Esophagus muscularis mucosa (tissue), 4 donors: ENCODE results near the gene HOXD9. TPM values are rescaled to one million over a fixed set of nuclear protein-coding genes. Genes with fewer than 3 reads are reported as not detected.

ENCODE experiments used
- DNase-seq: peaks from one replicate; pipeline ENCODE4 v3.0.0-alpha.2; 2017; ENCODE audit errors: extremely low spot score
- H3K27ac ChIP-seq, 4 donors: fragments of 200-600 bp; sonication (generic); replicated peaks in 1 of 4; 1 replicate in 3 of 4; 2 replicates in 1 of 4; pipeline ENCODE4 v1.5.1; 2016 to 2019; ENCODE audit warnings: mild to moderate bottlenecking in 1 of 4
- H3K27me3 ChIP-seq, 4 donors: fragments of 200-600 bp; sonication (generic); one replicate each; pipeline versions ENCODE4 v1.5.1 to v1.6.0; 2016 to 2019
- H3K36me3 ChIP-seq, 4 donors: fragments of 200-600 bp; sonication (generic); one replicate each; pipeline ENCODE4 v1.5.1; 2016 to 2019
- H3K4me1 ChIP-seq, 4 donors: fragments of 200-600 bp; sonication (generic); one replicate each; pipeline ENCODE4 v1.5.1; 2016 to 2019
- H3K4me3 ChIP-seq, 4 donors: fragments of 200-600 bp; sonication (generic); 1 replicate in 2 of 4; 2 replicates in 2 of 4; pipeline ENCODE4 v1.5.1; 2016 to 2019; ENCODE audit warnings: mild to moderate bottlenecking in 4 of 4, moderate library complexity in 1 of 4
- H3K9me3 ChIP-seq, 4 donors: fragments of 200-600 bp; sonication (generic); 1 replicate in 3 of 4; 2 replicates in 1 of 4; pipeline ENCODE4 v1.5.1; 2016 to 2019
- EP300 ChIP-seq: sonication (generic); formaldehyde crosslinking; IDR thresholded peaks from one replicate; pipeline ENCODE4 v1.6.1; 2017; ENCODE audit warnings: antibody characterized with exemption
- POLR2A ChIP-seq: fragments of 450-650 bp; IDR thresholded peaks from one replicate; pipeline ENCODE4 v1.6.1; 2017; ENCODE audit warnings: antibody characterized with exemption, moderate library complexity, mild to moderate bottlenecking, low read depth
- POLR2AphosphoS5 ChIP-seq, 2 donors: sonication (generic); formaldehyde crosslinking; IDR thresholded peaks; one replicate each; pipeline ENCODE4 v1.6.1; 2017; ENCODE audit warnings: antibody characterized with exemption in 2 of 2
- WGBS: methylation state at CpG from one replicate; pipeline ENCODE4 v1.1.5; 2018; 5-methylcytosine and 5-hydroxymethylcytosine counted together
- intact Hi-C: fragments of 100-400 bp; cut with DNase I; formaldehyde crosslinking; loops from one replicate; pipeline ENCODE4 v1.15.1; 2023
- total RNA-seq, 4 donors: library from RNA; depleted of rRNA; stranded (reverse); fragments of >200 nt; gene quantifications; one replicate each; pipeline versions ENCODE4 v1.1.0 to v1.2.1, GENCODE V29; 2016
- TF ChIP-seq, protein P1 (sequence below), 3 experiments: fragments of 200-600 bp in 2 of 3; fragments of 450-650 bp in 1 of 3; sonication (generic) in 2 of 3; IDR thresholded peaks; one replicate each; pipeline ENCODE4 v1.5.1; 2017 to 2019; ENCODE audit warnings: antibody characterized with exemption in 3 of 3, mild to moderate bottlenecking in 2 of 3, moderate library complexity in 1 of 3

The HOXD9 gene
- total RNA-seq, 4 donors from 2014 or later = 0.83 to 2.2 (median 0.99) TPM

DNA sequence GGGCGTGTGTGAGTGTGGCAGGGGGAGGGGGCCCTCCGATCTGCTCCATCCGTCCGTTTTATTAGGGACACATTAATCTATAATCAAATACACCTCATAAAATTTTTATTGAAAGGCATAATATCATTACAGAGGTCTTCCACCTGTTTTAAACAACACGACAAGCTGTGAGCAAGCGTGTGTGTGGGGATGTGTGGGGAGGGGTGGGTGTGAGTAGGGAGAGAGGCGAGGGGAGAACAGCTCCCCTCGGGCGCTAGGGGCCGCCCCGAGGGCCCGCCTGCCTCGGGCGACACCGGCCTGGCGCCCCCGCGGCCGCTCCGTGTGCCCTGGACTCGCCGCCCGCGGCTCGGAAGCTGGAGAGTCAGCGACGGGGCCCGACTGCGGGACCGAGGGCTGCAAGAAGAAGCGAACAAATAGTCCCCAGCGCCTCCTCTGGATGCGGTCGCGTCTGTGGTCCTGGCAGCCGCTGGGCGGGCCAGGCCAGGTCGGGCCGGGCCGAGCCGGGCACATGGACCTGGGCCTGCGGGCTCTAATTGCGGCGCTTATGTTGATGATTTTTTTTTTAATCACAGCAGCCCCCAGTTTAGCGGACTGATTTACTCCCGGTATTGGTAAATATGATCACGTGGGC, 352 bp upstream of the HOXD9 start:
- WGBS = 6% methylated on average over 40 of the region's 47 CpGs
- Histone ChIP-seq H3K9me3 (no peaks in the 10 kb centered on the region), H3K4me3 (peak overlapping the region; percentile 48 to 62 (median 50)), H3K4me1 (peaks cover 16 to 39% (median 28%) of the 10 kb centered on the region in 4 donors), H3K27ac (peak overlapping the region in 1 of 4 donors; percentile 64), H3K36me3 (no peaks in the 10 kb centered on the region), H3K27me3 (peaks cover 10 to 100% (median 87%) of the 10 kb centered on the region in 4 donors)
- TF ChIP-seq, protein P1, sequence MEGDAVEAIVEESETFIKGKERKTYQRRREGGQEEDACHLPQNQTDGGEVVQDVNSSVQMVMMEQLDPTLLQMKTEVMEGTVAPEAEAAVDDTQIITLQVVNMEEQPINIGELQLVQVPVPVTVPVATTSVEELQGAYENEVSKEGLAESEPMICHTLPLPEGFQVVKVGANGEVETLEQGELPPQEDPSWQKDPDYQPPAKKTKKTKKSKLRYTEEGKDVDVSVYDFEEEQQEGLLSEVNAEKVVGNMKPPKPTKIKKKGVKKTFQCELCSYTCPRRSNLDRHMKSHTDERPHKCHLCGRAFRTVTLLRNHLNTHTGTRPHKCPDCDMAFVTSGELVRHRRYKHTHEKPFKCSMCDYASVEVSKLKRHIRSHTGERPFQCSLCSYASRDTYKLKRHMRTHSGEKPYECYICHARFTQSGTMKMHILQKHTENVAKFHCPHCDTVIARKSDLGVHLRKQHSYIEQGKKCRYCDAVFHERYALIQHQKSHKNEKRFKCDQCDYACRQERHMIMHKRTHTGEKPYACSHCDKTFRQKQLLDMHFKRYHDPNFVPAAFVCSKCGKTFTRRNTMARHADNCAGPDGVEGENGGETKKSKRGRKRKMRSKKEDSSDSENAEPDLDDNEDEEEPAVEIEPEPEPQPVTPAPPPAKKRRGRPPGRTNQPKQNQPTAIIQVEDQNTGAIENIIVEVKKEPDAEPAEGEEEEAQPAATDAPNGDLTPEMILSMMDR (IDR thresholded peaks at IDR 0.05) = no peak
- TF ChIP-seq POLR2AphosphoS5 (IDR thresholded peaks at IDR 0.05) (no peak), EP300 (no peak)
- intact Hi-C loops = no loop called here
- no peak for DNase-seq

DNA sequence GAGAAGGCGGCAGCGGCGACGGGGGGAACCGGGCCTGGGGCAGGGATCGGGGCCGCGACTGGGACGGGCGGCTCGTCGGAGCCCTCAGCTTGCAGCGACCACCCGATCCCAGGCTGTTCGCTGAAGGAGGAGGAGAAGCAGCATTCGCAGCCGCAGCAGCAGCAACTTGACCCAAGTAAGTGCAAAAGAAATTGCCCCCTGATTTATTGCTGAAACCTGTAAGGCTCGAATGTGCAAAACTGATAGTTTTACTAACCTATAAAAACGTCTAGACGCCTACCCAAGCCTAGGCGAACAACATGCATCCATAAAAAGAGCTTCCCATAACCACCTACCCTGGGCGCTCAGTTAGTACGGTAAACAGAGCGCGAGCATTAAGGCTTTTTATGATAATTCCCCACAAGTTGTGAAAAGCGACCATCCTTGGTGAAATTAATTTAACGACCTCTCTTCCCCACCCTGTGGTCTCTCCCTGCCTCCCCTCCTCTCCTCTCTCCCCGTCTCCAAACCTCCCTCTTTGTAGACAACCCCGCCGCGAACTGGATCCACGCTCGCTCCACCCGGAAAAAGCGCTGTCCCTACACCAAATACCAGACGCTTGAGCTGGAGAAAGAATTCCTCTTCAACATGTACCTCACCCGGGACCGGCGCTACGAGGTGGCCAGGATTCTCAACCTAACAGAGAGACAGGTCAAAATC, 1.0 kb downstream of the HOXD9 start:
- intact Hi-C loops = no loop called here
- DNase-seq = no peak
- Histone ChIP-seq H3K36me3 (no peaks in the 10 kb centered on the region), H3K9me3 (no peaks in the 10 kb centered on the region), H3K27me3 (peaks cover 10 to 100% (median 82%) of the 10 kb centered on the region in 4 donors), H3K4me1 (peaks cover 16 to 47% (median 29%) of the 10 kb centered on the region in 4 donors), H3K27ac (peak overlapping the region in 2 of 4 donors; percentile 24 to 44), H3K4me3 (peak overlapping the region; percentile 48 to 62 (median 50))
- 7% methylated on average over 36 of the region's 40 CpGs for WGBS
- TF ChIP-seq, protein P1 (IDR thresholded peaks at IDR 0.05) = no peak
- no peak for TF ChIP-seq POLR2AphosphoS5 (IDR thresholded peaks at IDR 0.05)
- TF ChIP-seq EP300 = no peak
- no peak for TF ChIP-seq POLR2A

DNA sequence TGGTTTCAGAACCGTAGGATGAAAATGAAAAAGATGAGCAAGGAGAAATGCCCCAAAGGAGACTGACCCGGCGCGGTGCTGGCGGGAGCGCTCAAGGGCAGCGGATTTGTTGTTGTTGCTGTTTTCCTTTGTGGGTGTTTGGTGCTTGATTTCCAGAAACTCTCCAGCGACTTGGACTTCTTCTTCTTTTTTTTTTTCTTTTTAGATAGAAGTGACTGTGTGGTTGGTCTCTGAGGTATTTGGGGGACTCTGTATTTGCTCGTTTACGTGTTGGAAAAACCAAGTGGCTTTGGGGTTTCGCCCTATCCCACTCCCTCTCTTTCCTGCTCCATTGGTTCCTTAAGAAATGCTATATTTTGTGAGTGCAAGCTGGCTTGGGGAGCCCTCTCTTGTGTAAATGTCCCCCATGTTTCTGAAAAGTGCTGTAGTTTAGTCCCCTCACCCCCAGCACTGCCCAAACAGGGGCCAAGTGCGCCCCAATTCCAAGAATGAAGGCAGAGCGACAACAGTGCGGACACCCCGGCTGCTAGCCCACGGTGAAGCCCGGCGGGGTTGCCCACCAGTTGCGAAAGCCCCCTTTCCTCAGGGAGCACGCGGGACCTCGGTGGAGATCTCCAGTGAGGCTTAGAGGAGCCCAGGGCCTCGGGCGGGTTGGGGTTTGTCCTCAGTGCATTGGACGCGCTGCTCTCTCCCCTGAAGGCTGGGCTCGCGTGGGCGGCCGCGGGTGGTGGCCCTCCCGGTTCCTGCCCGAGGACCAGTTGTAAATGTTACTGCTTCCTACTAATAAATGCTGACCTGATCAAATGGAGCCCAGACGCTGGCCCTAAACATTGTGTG, 1.8 kb downstream of the HOXD9 start:
- no peak for DNase-seq
- H3K27me3 ChIP-seq = peaks cover 10 to 100% (median 82%) of the 10 kb centered on the region in 4 donors

DNA sequence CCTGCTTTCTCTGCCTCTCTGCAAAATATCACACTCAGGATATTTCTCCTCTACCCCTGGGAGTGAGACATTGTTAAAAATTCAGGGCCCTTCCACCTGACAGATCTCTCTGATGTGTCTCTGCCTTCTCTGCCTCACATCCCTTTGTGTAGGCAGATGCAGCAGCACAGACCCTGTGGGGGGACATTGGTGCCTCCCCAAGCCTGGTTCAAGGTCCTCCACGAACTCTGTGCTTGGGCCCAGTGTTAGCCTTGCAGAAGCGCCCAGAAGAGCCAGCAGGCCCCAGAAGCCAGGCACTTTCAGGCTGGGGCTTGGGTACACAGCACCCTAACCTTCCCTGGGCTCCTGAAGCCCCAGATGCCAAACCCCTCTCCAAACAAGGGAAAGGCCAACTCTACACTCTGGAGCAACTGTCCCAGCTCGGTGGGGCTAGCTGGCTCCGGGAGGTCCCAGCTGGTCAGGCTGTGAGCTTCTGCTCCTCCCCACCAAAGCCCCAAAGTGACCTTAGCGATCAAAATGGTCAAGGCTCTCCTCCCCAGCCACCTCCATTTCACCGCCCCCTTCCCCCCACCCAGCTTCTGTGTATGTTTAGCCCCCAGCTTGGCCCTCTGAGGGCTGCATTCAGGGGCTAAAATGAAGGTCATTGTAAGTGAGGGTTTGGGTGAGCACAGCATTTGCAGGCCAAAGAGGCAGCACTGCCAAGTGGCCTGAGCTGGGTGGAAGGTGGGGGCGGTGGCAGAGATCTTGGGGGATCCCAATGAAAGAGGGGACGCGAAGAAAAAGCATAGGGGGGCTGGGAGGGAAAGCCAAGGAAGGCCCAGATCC, 2.6 kb downstream of the HOXD9 start:
- H3K27ac ChIP-seq = no peak overlapping the region
- 29% methylated on average over 6 of the region's 9 CpGs for WGBS
- no peak for TF ChIP-seq POLR2A
- peaks cover 24 to 59% (median 43%) of the 10 kb centered on the region in 4 donors for H3K4me1 ChIP-seq
- H3K9me3 ChIP-seq = no peaks in the 10 kb centered on the region
- no peak for DNase-seq
- intact Hi-C loops = loop anchor here (5.0 kb wide), 4 partner anchors 332 to 692 kb away; no protein-coding TSS in a partner anchor
- no peaks in the 10 kb centered on the region for H3K36me3 ChIP-seq
- no peak overlapping the region for H3K4me3 ChIP-seq
- H3K27me3 ChIP-seq = peaks cover 10 to 100% (median 82%) of the 10 kb centered on the region in 4 donors

More for the DNA sequence above, 1.8 kb downstream of the HOXD9 start:
- H3K4me3 ChIP-seq = peak overlapping the region in 3 of 4 donors; percentile 49 to 62 (median 51)
- no peaks in the 10 kb centered on the region for H3K9me3 ChIP-seq
- no peak overlapping the region for H3K27ac ChIP-seq
- WGBS = 21% methylated on average over 28 of the region's 34 CpGs
- TF ChIP-seq, protein P1 (IDR thresholded peaks at IDR 0.05) = no peak
- TF ChIP-seq POLR2AphosphoS5 (IDR thresholded peaks at IDR 0.05) = no peak
- no peak for TF ChIP-seq EP300
- no peak for TF ChIP-seq POLR2A
- intact Hi-C loops = no loop called here
- H3K36me3 ChIP-seq = no peaks in the 10 kb centered on the region
- H3K4me1 ChIP-seq = peaks cover 20 to 51% (median 37%) of the 10 kb centered on the region in 4 donors
